Activated CD8-positive, alpha-beta memory T cell treated with anti-CD3 and anti-CD28 coated beads, Interleukin-2, amount 50 U/mL, for 1 hour (primary cell): ENCODE measurements around the gene GNL1.
"Not testable (repeated sequence)": the region's sequence is repeated elsewhere in the genome, so short reads cannot be mapped to it uniquely, and the experiment has no call there.

ENCODE experiments used
- DNase-seq: peaks from one replicate; pipeline ENCODE4 v3.0.0-alpha.2; 2020; ENCODE audit errors: extremely low read depth

GNL1 gene

DNA sequence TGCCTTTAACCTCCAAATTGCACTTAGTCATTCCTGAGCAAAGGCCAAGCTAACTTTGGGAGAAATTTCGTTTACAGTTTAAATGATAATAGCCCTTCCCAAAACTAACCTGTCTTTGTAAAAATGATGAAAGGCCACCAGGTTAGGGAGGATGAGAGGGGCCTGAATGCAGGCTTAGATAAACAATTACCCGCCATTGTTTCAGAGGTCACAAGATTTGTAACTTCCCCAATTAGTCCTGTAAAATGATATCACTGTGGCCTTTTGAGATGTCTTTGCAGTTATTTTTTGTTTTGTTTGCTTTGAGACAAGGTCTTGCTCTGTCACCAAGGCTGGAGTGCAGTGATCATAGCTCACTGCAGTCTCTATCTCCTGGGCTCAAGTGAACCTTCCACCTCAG is 26.3 kb downstream of the GNL1 start:
- no peak for DNase-seq

DNA sequence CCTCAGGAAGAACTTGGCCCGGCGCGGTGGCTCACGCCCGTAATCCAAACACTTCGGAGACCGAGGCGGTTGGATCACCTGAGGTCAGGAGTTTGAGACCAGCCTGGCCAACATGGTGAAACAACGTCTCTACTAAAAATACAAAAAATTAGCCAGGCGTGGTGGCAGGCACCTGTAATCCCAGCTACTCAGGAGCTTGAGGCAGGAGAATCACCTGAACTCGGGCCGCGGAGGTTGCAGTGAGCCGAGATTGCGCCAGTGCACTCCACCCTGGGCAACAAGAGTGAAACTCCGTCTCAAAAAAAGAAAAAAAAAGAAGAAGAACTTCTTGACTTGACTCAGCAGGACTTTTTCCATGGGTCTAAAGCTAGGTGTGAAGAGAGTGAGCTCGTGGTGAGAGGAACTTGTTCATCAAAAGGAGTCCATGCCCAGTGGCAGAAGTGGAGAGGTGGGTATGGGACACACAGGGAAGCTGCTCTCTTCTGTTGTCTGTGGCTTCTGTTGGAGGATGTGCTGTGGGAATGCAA is 26.9 kb downstream of the GNL1 start:
- not testable (repeated sequence) for DNase-seq

DNA sequence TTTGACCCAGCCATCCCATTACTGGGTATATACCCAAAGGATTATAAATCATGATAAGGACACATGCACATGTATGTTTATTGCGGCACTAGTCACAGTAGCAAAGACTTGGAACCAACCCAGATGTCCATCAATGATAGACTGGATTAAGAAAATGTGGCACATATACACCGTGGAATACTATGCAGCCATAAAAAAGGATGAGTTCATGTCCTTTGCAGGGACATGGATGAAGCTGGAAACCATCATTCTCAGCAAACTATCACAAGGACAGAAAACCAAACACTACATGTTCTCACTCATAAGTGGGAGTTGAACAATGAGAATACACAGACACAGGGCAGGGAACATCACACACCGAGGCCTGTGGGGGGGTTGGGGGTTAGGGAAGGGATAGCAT is 29.8 kb downstream of the GNL1 start:
- DNase-seq: not testable (repeated sequence)

DNA sequence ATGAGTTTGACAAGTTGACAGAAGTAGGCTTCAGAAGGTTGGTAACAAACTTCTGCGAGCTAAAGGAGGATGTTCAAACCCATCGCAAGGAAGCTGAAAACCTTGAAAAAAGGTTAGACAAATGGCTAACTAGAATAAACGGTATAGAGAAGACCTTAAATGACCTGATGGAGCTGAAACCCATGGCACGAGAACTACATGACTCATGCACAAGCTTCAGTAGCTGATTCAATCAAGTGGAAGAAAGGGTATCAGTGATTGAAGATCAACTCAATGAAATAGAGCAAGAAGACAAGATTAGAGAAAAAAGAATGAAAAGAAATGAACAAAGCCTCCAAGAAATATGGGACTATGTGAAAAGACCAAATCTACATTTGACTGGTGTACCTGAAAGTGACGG is 34.3 kb downstream of the GNL1 start:
- DNase-seq: not testable (repeated sequence)

DNA sequence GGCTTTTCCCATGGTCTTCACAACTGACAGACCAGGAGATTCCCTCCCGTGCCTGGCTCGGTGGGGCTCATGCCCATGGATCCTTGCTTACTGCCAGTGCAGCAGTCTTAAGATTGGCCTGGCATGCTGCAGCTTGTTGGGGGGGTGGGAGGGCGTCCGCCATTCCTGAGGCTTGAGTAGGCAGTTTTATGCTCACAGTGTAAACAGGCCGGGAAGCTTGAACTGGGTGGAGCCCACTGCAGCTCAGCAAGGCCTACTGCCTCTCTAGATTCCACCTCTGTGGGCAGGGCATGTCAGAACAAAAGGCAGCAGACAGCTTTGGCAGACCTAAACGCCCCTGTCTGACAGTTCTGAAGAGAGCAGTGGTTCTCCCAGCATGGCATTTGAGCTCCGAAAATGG is 35.2 kb downstream of the GNL1 start:
- DNase-seq: not testable (repeated sequence)

DNA sequence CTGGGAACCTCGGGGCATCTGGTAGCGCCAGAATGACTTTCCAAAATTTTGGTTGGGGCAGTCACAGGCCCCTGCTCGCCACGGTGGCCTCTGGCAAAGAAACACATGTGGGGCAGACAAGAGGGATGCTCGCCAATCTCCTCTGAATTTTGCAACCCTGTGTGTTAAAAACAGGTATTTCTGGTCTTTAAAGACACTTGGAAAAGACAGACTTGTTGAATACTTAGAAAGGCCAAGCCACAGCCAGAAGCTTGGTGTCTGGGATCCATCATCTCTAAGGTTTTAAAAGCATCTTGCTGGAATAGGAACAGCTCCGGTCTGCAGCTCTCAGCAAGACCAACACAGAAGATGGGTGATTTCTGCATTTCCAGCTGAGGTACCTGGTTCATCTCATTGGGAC is 35.8 kb downstream of the GNL1 start:
- no peak for DNase-seq

DNA sequence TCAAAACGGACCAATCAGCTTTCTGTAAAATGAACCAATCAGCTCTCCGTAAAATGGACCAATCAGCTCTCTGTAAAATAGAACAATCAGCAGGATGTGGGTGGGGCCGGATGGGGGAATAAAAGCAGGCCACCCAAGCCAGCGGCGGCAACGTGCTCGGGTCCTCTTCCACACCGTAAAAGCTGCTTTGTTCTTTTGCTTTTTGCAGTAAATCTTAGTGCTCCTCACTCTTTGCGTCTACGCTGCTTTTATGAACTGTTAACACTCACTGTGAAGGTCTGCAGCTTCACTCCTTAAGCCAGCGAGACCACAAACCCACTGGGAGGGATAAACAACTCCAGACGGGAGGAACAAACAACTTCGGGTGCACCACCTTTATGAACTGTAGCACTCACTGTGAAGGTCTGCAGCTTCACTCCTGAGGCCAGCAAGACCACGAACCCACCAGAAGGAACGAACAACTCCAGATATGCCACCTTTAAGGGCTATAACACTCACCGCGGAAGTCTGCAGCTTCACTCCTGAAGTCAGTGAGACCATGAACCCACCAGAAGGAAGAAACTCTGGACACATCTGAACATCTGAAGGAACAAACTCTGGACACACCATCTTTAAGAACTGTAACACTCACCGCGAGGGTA is 37.7 kb downstream of the GNL1 start:
- not testable (repeated sequence) for DNase-seq

DNA sequence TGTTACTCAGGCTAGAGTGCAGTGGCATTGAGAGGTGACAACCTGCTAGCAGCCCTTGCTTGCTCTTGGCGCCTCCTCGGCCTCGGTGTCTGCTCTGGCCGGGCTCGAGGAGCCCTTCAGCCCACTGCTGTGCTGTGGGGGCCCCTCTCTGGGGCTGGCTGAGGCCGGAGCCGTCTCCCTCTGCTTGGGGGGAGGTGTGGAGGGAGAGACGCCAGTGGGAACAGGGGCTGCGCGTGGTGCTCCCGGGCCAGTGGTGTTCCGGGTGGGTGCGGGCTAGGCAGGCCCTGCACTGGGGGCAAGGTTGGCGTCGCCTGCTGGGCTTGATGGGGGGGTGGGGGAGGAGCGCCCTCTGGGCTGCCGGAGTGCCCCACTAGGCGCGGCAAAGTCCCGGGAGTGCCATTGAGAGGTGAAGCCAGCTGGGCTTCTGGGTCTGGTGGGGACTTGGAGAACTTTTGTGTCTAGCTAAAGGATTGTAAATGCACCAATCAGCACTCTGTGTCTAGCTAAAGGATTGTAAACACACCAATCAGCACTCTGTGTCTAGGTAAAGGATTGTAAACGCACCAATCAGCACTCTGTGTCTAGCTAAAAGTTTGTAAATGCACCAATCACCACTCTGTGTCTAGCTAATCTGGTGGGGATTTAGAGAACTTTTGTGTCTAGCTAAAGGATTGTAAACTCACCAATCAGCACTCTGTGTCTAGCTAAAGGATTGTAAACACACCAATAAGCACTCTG is 38.4 kb downstream of the GNL1 start:
- not testable (repeated sequence) for DNase-seq

DNA sequence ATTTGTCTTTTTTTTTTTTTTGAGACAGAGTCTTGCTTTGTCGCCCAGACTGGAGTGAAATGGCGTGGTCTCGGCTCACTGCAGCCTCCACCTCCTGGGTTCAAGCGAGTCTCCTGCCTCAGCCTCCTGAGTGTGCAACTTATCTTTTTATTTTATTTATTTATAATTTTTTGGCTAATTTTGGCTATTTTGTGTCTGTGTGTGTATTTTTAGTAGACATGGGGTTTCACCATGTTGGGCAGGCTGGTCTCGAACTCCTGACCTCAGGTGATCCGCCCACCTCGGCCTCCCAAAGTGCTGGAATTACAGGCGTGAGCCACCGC is 39.6 kb downstream of the GNL1 start:
- DNase-seq: not testable (repeated sequence)

DNA sequence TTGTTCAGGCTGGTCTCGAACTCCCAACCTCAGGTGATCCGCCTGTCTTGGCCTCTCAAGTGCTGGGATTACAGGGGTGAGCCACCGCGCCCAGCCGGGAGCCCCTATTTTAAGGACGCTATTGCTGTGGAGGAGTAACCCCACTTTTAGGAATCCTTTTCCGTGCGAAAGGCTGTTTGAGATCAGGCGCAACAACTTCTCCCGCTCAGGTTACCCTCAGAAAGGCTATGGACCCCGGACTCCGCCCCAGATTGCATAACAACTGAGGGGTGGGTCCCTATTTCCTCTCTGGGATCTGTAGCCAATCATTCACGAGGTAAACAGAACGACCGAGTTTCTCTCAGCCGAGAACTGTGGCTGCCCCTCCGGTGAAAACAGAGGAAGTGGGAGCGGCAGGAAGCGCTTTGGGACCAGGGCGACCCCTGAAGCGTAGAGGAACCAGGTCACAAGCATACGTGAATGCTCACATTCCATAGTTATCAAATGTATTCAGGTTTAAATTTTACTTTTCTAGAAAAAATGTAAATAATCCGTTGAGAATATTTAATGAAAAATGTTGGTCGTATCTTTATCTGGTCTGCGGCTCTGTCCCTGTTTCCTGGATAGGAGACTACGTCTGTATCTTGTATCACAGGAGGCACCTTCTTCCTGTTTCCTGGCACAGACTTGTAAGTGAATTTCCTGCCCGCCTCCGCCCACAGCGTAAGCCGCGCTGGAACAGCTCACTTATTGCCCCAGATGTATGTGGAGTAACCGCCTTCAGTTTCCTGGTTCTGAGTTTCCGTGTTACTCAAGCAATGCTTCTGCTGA is 40.1 kb downstream of the GNL1 start:
- DNase-seq: peak; percentile 85

DNA sequence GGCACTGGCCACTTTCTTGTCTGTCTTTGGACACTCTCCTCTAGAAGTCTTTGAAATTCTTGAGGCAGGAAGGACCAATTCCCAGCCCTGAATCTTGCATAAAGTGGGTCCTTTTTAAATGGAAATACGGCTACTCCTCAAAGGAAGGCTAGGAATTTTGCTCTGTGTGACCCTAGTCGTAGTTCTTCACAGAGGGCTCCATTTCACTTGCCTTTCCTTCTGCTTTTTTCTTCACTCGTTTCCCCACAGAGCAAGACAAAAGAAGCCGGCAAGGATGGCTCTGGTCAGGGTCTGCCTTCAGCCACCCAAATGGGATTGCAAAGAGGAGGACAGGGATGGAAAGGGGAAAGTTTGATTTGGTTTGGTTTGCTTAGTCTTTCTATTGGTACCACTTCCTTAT is 41.2 kb downstream of the GNL1 start:
- no peak for DNase-seq

DNA sequence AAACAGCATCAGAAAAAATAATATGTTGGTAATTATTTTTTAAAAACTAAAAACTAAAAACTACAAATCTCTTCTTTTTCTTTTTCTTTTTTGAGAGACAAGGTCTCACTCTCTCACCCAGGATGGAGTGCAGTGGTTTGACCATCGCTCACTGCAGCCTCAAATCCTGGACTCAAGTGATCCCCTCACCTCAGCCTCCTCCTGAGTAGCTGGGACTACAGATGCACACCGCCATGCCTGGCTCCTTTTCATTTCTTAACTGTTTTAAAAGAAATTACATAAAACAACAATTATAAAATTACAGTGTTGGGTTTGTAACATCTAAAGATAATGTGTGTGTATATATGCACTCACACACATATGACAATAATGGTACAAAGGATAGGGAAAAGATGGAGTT is 42.8 kb downstream of the GNL1 start:
- DNase-seq: no peak

DNA sequence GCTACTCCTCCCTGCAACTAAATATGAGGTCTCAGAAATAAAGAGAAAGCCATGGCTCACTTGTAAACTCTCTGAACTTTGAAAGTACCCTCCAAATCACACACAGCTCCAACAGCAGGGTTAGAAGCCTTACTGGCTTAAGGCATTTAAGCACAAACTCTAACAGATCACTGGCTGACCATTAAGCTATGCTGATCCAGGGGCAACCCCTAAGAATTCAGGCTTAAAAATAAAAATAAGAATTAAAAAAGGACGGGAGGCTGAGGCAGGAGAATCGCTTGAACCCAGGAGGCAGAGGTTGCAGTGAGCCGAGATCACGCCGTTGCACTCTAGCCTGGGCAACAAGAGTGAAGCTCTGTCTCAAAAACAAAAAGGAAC is 45.1 kb downstream of the GNL1 start:
- no peak for DNase-seq

DNA sequence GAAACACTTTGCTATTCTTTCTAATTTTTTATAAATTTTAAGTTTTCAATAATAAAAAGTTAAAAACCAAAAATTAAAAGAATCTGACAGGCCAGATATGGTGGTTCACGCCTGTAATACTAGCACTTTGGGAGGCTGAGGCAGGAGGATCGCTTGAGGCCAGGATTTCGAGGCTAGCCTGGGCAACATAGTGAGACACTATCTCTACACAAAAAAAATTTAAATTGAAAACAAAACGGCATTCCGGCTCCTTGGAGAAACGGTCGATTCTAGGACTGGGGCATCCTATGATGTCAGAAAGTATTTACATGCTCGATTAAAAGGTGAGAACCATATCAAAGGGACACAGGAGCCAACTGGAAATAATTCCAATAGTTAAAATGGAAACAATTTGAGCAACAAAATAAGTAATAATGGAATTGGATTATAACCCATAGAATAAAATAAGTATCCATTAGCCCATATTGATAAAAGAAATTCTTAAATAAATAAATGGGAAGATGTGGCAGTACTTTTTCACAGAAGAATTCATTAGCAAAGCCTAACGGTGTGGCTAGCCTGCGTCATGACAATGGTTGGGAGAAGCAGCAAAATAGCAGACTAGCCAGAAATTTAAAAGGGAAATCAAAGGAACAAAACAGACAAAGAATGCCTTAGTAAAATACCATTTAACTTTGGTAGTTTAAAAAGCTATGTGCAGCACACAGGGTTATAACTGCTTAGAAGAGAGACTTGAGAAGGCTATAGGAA is 45.7 kb downstream of the GNL1 start:
- DNase-seq: no peak

DNA sequence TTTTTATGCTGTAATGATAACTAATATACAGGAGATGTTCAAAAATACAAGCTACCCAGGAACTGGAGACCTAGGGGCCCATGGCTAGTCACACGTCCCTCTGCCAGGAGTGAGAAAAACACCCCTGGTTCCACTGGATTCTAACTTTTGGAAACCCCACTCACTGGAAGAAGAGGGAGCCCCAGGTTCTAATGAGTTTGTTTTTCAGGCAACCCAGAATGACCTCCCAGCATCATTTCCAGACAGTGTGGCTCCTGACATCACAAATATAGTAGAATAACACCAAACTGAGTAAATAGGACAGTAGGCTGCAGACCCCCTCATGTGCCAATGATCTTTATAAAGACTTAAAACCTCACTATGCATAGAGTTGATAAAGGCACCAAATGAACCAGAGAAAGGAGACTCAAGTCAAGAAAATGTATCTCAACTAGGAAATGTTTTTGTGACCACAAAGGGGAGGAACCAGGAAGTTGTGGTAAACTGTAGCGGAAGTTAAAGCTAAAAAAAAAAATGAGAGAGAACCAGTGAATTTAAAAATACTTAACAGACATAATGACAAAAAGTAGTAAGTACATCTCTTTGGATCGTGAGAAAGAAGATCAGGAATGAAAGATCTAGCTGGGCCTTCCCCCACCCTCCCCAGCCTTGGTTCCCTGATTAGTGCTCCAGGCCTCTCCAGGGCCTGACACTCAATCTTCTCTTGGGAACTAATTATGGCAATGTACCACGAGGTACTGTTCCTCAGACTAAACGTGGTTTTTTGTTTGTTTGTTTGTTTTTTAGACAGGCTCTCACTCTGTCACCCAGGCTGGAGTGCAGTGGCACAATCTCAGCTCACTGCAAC is 47.2 kb downstream of the GNL1 start:
- no peak for DNase-seq

DNA sequence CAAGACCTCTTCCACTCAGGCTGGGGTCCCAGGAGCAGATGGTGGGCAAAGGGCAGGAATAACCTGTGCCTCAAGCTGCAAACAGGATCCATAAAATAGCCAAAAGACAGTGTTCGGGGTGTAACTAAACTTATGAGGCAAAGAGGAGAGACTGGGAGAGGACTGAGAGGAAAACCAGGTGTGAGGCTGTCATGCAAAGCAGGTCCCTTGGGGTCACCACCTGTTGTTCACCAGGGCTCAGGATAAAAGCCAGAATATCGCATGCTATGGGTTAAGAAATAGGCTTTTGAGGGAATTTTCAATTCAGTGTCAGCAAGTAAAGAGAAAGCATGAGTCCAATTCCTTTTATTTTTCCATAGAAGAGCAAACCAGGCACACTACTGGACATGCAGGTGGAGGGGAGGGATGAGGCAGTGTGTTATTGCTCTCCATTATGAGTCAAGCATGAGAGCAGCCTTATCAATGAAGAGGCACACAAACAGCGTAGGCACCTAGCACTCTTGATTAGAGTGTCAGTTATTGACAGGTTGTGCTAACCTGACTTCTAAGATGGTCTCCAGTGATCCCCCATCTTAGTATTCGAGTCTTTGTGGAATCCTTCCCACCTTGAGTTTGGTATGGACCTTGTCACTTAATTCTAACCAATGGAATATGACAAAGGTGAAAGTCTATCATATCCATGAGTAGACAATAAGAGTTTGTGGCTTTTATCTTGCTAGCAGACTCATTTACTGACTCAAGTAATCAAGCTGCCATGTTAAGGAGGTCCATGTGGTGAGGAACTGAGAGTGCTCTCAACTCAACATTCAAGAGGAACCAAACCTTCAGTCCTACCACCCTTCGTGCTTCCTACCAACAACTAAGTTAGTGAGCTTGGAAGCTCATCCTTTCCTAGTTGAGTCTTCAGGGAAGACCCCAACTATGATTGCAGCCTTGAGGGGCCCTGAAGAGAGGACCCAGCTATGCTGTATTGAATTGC is 48.2 kb downstream of the GNL1 start:
- no peak for DNase-seq

DNA sequence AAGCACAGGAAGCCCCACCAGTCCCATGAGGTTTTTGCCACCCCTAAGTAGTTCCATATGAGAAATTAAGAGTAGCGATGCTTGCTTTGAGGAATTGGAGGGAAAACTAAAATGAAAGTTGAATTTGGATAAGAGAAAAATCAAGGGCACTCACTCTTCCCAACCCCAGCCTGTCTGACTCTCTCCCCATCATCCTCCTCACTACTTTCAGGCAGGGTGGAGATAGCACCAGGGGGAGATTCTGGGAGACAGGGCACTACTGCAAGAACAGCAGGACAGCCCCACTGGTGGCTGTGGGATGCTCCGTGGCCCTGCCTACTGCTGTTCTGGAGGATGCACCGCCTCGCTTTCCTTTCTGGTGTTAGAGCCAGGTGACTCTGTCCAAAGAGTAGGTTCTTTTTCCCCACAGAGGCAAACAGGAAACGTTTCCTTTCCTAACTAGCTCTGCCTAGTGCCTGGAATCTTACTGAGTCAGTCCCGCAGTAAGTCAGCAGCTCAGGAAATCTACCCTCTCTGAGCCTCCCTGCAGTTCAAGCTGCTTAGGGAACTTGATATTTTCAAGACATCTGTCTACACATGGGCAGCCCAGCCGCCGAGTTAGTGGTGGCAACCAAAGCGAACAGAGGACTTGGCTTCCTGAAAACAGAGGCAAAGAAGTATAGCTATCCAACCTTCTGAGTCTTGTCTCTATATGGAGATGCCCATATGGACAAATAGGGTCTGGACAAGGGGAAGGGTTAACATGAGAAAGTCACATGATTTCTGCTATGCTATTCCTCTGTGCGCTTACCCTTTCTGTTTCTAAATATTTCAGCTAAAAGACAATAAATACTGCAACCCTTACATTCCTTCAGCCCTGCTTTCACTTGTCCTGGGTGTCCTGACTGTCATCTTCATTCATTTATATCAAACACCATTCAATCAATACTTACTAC is 55.6 kb downstream of the GNL1 start:
- no peak for DNase-seq

DNA sequence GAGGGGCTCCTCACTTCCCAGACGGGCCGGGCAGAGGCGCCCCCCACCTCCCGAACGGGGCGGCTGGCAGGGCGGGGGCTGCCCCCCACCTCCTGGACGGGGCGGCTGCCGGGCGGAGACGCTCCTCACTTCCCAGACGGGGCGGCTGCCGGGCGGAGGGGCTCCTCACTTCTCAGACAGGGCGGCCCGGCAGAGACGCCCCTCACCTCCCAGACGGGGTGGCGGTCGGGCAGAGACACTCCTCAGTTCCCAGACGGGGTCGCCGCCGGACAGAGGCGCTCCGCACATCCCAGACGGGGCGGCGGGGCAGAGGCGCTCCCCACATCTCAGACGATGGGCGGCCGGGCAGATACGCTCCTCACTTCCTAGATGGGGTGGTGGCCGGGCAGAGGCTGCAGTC is 57.6 kb downstream of the GNL1 start:
- DNase-seq: not testable (repeated sequence)

DNA sequence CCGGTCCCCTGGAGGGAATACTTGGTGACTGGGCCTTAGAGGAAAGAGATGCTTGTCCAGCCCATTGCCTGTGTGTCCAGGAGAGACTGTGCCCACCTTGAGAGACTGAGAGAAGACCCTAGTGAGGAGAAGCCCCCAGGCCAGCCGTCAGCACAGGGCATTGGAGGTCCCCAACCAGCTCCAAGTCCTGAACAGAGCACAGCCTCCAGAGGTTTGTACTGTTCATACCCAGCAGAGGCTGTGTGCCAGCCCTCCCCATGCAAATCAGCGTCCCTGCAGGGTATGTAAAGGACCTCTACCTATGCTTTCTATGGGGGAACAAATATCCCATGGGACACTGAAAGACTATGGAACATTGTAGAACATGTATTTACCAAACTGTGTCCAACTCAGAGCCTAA is 58.6 kb downstream of the GNL1 start:
- DNase-seq: no peak
